Measurements from ENCODE around the gene MYO1B.

Gene MYO1B

GRCh38 chr2:191355170-191355758 lies 110.1 kb downstream of the MYO1B start:
- no peaks in the 10 kb centered on the region for H3K36me3 ChIP-seq (ENCODE audit: control insufficient read depth, insufficient read depth, low read length)
- no peak overlapping the region for H3K4me3 ChIP-seq (ENCODE audit: low read length)
- no peaks in the 10 kb centered on the region for H3K27me3 ChIP-seq (ENCODE audit: control insufficient read depth, insufficient read depth, low read length)
- H3K27ac ChIP-seq (ENCODE audit: low read length), result no peak overlapping the region
- no peaks in the 10 kb centered on the region for H3K4me1 ChIP-seq (ENCODE audit: control insufficient read depth, insufficient read depth, low read length)
- WGBS (ENCODE audit: insufficient coverage, insufficient read length), result no CpG with 5 or more reads among the region's 8 CpGs
- DNase-seq (ENCODE audit: low read depth, low spot score), result no peak
- H3K9me3 ChIP-seq (ENCODE audit: control insufficient read depth, insufficient read depth, low read length), result no peaks in the 10 kb centered on the region

- no peak for DNase-seq (ENCODE audit: low read depth, low spot score)
- no peak overlapping the region for H3K27ac ChIP-seq (ENCODE audit: low read length)
- H3K4me1 ChIP-seq (ENCODE audit: control insufficient read depth, insufficient read depth, low read length), result no peaks in the 10 kb centered on the region
- H3K9me3 ChIP-seq (ENCODE audit: control insufficient read depth, insufficient read depth, low read length), result no peaks in the 10 kb centered on the region
- H3K4me3 ChIP-seq (ENCODE audit: low read length), result no peak overlapping the region
- H3K27me3 ChIP-seq (ENCODE audit: control insufficient read depth, insufficient read depth, low read length), result no peaks in the 10 kb centered on the region
- no CpG with 5 or more reads among the region's 1 CpG for WGBS (ENCODE audit: insufficient coverage, insufficient read length)
- H3K36me3 ChIP-seq (ENCODE audit: control insufficient read depth, insufficient read depth, low read length), result no peaks in the 10 kb centered on the region
Measured at GRCh38 chr2:191357678-191358077, 112.5 kb downstream of the MYO1B start.

- Histone ChIP-seq H3K36me3 (ENCODE audit: control insufficient read depth, insufficient read depth, low read length) (no peaks in the 10 kb centered on the region), H3K9me3 (ENCODE audit: control insufficient read depth, insufficient read depth, low read length) (no peaks in the 10 kb centered on the region), H3K4me1 (ENCODE audit: control insufficient read depth, insufficient read depth, low read length) (no peaks in the 10 kb centered on the region), H3K4me3 (ENCODE audit: low read length) (no peak overlapping the region), H3K27ac (ENCODE audit: low read length) (no peak overlapping the region), H3K27me3 (ENCODE audit: control insufficient read depth, insufficient read depth, low read length) (no peaks in the 10 kb centered on the region)
- DNase-seq (ENCODE audit: low read depth, low spot score), result no peak
- WGBS (ENCODE audit: insufficient coverage, insufficient read length), result no CpG with 5 or more reads among the region's 11 CpGs
Measured at GRCh38 chr2:191358325-191359025, 113.3 kb downstream of the MYO1B start.

- DNase-seq (ENCODE audit: low read depth, low spot score), result no peak
- Histone ChIP-seq H3K27me3 (ENCODE audit: control insufficient read depth, insufficient read depth, low read length) (no peaks in the 10 kb centered on the region), H3K27ac (ENCODE audit: low read length) (no peak overlapping the region), H3K4me3 (ENCODE audit: low read length) (no peak overlapping the region), H3K9me3 (ENCODE audit: control insufficient read depth, insufficient read depth, low read length) (no peaks in the 10 kb centered on the region), H3K36me3 (ENCODE audit: control insufficient read depth, insufficient read depth, low read length) (no peaks in the 10 kb centered on the region; the same call in 1 of the 2 replicates), H3K4me1 (ENCODE audit: control insufficient read depth, insufficient read depth, low read length) (no peaks in the 10 kb centered on the region)
- no CpG with 5 or more reads among the region's 2 CpGs for WGBS (ENCODE audit: insufficient coverage, insufficient read length)
Measured at GRCh38 chr2:191359133-191359532, 113.9 kb downstream of the MYO1B start.

DNA sequence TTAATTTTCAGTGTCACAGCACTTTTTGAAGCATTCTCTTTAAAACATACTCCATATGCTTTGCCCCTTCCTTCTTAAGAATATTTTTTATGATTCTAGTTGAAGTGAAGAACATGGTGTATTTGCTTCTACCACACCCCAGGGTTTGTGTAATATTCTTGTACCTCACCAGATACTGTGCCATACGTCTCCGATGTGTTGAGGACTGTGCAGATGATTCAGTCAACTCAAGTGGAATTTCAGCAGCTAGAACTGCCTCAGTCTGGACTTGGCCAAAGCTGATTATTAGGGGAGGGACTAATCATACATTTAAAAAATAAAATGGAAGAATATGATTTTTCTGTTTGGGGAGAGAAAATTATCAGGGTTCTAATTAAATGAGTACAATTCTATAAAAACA lies 115.7 kb downstream of the MYO1B start:
- no peaks in the 10 kb centered on the region for H3K27me3 ChIP-seq (ENCODE audit: control insufficient read depth, insufficient read depth, low read length)
- DNase-seq (ENCODE audit: low read depth, low spot score), result no peak
- no CpG with 5 or more reads among the region's 2 CpGs for WGBS (ENCODE audit: insufficient coverage, insufficient read length)
- no peak overlapping the region for H3K27ac ChIP-seq (ENCODE audit: low read length)
- no peaks in the 10 kb centered on the region for H3K4me1 ChIP-seq (ENCODE audit: control insufficient read depth, insufficient read depth, low read length)
- no peaks in the 10 kb centered on the region; the same call in 1 of the 2 replicates for H3K36me3 ChIP-seq (ENCODE audit: control insufficient read depth, insufficient read depth, low read length)
- H3K4me3 ChIP-seq (ENCODE audit: low read length), result no peak overlapping the region
- no peaks in the 10 kb centered on the region for H3K9me3 ChIP-seq (ENCODE audit: control insufficient read depth, insufficient read depth, low read length)

GRCh38 chr2:191362841-191363240 lies 117.6 kb downstream of the MYO1B start:
- no peak for DNase-seq (ENCODE audit: low read depth, low spot score)
- Histone ChIP-seq H3K4me3 (ENCODE audit: low read length) (no peak overlapping the region), H3K36me3 (ENCODE audit: control insufficient read depth, insufficient read depth, low read length) (no peaks in the 10 kb centered on the region; the same call in 1 of the 2 replicates), H3K27ac (ENCODE audit: low read length) (no peak overlapping the region), H3K9me3 (ENCODE audit: control insufficient read depth, insufficient read depth, low read length) (no peaks in the 10 kb centered on the region), H3K4me1 (ENCODE audit: control insufficient read depth, insufficient read depth, low read length) (no peaks in the 10 kb centered on the region), H3K27me3 (ENCODE audit: control insufficient read depth, insufficient read depth, low read length) (no peaks in the 10 kb centered on the region)
- no CpG with 5 or more reads among the region's 2 CpGs for WGBS (ENCODE audit: insufficient coverage, insufficient read length)

DNA sequence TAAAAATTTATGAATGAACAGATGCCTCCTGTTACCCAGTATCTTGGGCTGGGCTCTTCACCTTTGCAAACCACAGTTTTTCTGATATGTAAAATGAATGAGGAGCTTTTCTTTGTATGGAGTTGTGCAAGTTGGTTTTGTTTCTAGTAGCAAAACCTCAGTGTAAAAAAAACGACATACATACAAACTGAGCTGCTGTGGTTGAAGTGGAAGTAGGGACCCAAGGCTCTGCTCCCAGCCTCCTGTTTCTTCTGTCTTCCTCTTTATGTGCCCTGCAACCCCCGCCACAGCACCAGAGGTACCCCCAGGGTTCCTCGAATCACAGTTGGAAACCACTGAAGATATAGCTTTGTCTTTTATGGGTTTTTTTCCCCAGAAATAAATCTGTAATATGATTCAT lies 118.1 kb downstream of the MYO1B start:
- Histone ChIP-seq H3K9me3 (ENCODE audit: control insufficient read depth, insufficient read depth, low read length) (no peaks in the 10 kb centered on the region), H3K4me3 (ENCODE audit: low read length) (no peak overlapping the region), H3K4me1 (ENCODE audit: control insufficient read depth, insufficient read depth, low read length) (no peaks in the 10 kb centered on the region), H3K27ac (ENCODE audit: low read length) (no peak overlapping the region), H3K27me3 (ENCODE audit: control insufficient read depth, insufficient read depth, low read length) (no peaks in the 10 kb centered on the region), H3K36me3 (ENCODE audit: control insufficient read depth, insufficient read depth, low read length) (no peaks in the 10 kb centered on the region; the same call in 1 of the 2 replicates)
- no CpG with 5 or more reads among the region's 3 CpGs for WGBS (ENCODE audit: insufficient coverage, insufficient read length)
- DNase-seq (ENCODE audit: low read depth, low spot score), result no peak

DNA sequence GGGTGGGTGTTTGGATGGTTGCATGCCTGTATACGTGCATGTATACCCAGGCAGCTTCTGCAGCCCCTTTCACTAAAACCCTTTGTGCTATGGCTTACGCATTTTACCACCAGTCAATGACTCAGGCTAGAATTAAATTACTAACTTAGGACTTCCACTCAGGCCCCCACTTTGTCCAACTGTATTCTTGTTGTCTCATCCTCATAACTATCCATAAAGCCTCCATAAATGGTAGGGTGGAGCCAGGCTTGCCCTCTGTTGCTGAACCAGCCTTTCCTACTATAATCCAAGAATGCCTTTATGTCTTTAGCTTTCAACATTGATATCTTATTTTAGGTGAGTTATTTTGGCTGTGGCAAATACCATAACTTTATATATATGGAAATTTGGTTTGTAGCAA lies 119.9 kb downstream of the MYO1B start:
- H3K36me3 ChIP-seq (ENCODE audit: control insufficient read depth, insufficient read depth, low read length), result no peaks in the 10 kb centered on the region; the same call in 1 of the 2 replicates
- no peaks in the 10 kb centered on the region for H3K9me3 ChIP-seq (ENCODE audit: control insufficient read depth, insufficient read depth, low read length)
- no peaks in the 10 kb centered on the region for H3K27me3 ChIP-seq (ENCODE audit: control insufficient read depth, insufficient read depth, low read length)
- WGBS (ENCODE audit: insufficient coverage, insufficient read length), result no CpG with 5 or more reads among the region's 2 CpGs
- DNase-seq (ENCODE audit: low read depth, low spot score), result no peak
- H3K27ac ChIP-seq (ENCODE audit: low read length), result no peak overlapping the region
- H3K4me3 ChIP-seq (ENCODE audit: low read length), result no peak overlapping the region
- no peaks in the 10 kb centered on the region for H3K4me1 ChIP-seq (ENCODE audit: control insufficient read depth, insufficient read depth, low read length)

- Histone ChIP-seq H3K4me1 (ENCODE audit: control insufficient read depth, insufficient read depth, low read length) (no peaks in the 10 kb centered on the region), H3K27ac (ENCODE audit: low read length) (no peak overlapping the region), H3K36me3 (ENCODE audit: control insufficient read depth, insufficient read depth, low read length) (no peaks in the 10 kb centered on the region; the same call in 1 of the 2 replicates), H3K9me3 (ENCODE audit: control insufficient read depth, insufficient read depth, low read length) (no peaks in the 10 kb centered on the region), H3K27me3 (ENCODE audit: control insufficient read depth, insufficient read depth, low read length) (no peaks in the 10 kb centered on the region), H3K4me3 (ENCODE audit: low read length) (no peak overlapping the region)
- DNase-seq (ENCODE audit: low read depth, low spot score), result no peak
- no CpG with 5 or more reads among the region's 1 CpG for WGBS (ENCODE audit: insufficient coverage, insufficient read length)
Measured at GRCh38 chr2:191366199-191366598, 121.0 kb downstream of the MYO1B start.

- no peak for DNase-seq (ENCODE audit: low read depth, low spot score)
- no peak overlapping the region for H3K27ac ChIP-seq (ENCODE audit: low read length)
- no peaks in the 10 kb centered on the region for H3K4me1 ChIP-seq (ENCODE audit: control insufficient read depth, insufficient read depth, low read length)
- no peaks in the 10 kb centered on the region for H3K9me3 ChIP-seq (ENCODE audit: control insufficient read depth, insufficient read depth, low read length)
- no CpG with 5 or more reads among the region's 3 CpGs for WGBS (ENCODE audit: insufficient coverage, insufficient read length)
- H3K36me3 ChIP-seq (ENCODE audit: control insufficient read depth, insufficient read depth, low read length), result no peaks in the 10 kb centered on the region; the same call in 1 of the 2 replicates
- H3K27me3 ChIP-seq (ENCODE audit: control insufficient read depth, insufficient read depth, low read length), result no peaks in the 10 kb centered on the region
- no peak overlapping the region for H3K4me3 ChIP-seq (ENCODE audit: low read length)
Measured at GRCh38 chr2:191369034-191369433, 123.8 kb downstream of the MYO1B start.

DNA sequence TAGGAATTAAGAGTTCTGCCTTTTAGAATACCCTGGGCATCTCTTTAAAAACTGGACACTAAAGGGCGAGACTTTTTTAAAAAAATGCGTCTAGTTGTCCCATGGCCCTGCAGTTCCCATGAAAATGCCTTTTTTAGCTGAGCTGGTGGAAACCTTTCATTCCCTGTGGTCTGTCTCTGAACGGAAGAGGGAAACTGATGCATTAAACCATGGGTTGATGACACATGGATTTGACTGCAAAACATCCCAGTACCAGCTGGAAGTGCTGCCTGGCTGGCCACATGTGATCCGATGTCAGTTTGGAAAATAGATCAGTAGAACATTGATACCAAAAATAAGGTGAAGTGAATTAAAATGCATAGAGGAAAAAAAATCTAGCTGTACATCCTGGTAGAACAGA lies 129.2 kb downstream of the MYO1B start:
- Histone ChIP-seq H3K9me3 (ENCODE audit: control insufficient read depth, insufficient read depth, low read length) (no peaks in the 10 kb centered on the region), H3K4me1 (ENCODE audit: control insufficient read depth, insufficient read depth, low read length) (no peaks in the 10 kb centered on the region), H3K27me3 (ENCODE audit: control insufficient read depth, insufficient read depth, low read length) (no peaks in the 10 kb centered on the region), H3K4me3 (ENCODE audit: low read length) (no peak overlapping the region), H3K36me3 (ENCODE audit: control insufficient read depth, insufficient read depth, low read length) (no peaks in the 10 kb centered on the region), H3K27ac (ENCODE audit: low read length) (no peak overlapping the region)
- no peak for DNase-seq (ENCODE audit: low read depth, low spot score)
- WGBS (ENCODE audit: insufficient coverage, insufficient read length), result no CpG with 5 or more reads among the region's 4 CpGs

All from iPS DF 6.9 (cell line).